ENCODE data around the gene CLNK.
"Not testable (repeated sequence)": the region's sequence is repeated elsewhere in the genome, so short reads cannot be mapped to it uniquely, and the experiment has no call there.

CLNK gene

GRCh38 chr4:10656420-10656819 is 28.1 kb downstream of the CLNK start:
- DNase-seq, result no peak

GRCh38 chr4:10655968-10656367 is 28.6 kb downstream of the CLNK start:
- no peak for DNase-seq

- DNase-seq, result no peak
Measured at GRCh38 chr4:10648479-10648878, 36.1 kb downstream of the CLNK start.

GRCh38 chr4:10647846-10648245 is 36.7 kb downstream of the CLNK start:
- no peak for DNase-seq

GRCh38 chr4:10643600-10644425 is 40.8 kb downstream of the CLNK start:
- no peak for DNase-seq

- DNase-seq, result no peak
Measured at GRCh38 chr4:10640561-10641201, 43.9 kb downstream of the CLNK start.

GRCh38 chr4:10639664-10640063 is 44.9 kb downstream of the CLNK start:
- no peak for DNase-seq

- DNase-seq, result no peak
Measured at GRCh38 chr4:10639100-10639499, 45.5 kb downstream of the CLNK start.

GRCh38 chr4:10635091-10635490 is 49.5 kb downstream of the CLNK start:
- no peak for DNase-seq

GRCh38 chr4:10629394-10629793 is 55.2 kb downstream of the CLNK start:
- no peak for DNase-seq

GRCh38 chr4:10625131-10625530 is 59.4 kb downstream of the CLNK start:
- DNase-seq, result no peak

GRCh38 chr4:10623862-10624261 is 60.7 kb downstream of the CLNK start:
- DNase-seq, result no peak

GRCh38 chr4:10623241-10623640 is 61.3 kb downstream of the CLNK start:
- no peak for DNase-seq

GRCh38 chr4:10622728-10623127 is 61.8 kb downstream of the CLNK start:
- DNase-seq, result no peak

GRCh38 chr4:10620935-10621488 is 63.6 kb downstream of the CLNK start:
- DNase-seq, result no peak

GRCh38 chr4:10619855-10620254 is 64.7 kb downstream of the CLNK start:
- no peak for DNase-seq

- no peak for DNase-seq
Measured at GRCh38 chr4:10619220-10619619, 65.3 kb downstream of the CLNK start.

GRCh38 chr4:10614926-10615325 is 69.6 kb downstream of the CLNK start:
- not testable (repeated sequence) for DNase-seq

GRCh38 chr4:10613926-10614478 is 70.6 kb downstream of the CLNK start:
- DNase-seq, result no peak

GRCh38 chr4:10612476-10612875 is 72.1 kb downstream of the CLNK start:
- DNase-seq, result no peak

GRCh38 chr4:10611673-10612072 is 72.9 kb downstream of the CLNK start:
- no peak for DNase-seq

GRCh38 chr4:10608501-10609219 is 75.9 kb downstream of the CLNK start:
- DNase-seq, result no peak

- no peak for DNase-seq
Measured at GRCh38 chr4:10607206-10607605, 77.4 kb downstream of the CLNK start.
